NT2/D1 (cell line): ENCODE results near the gene MPV17L2.

Source experiments
- DNase-seq: peaks from one replicate; pipeline ENCODE4 v3.0.0-alpha.2; 2011; ENCODE audit warnings: low read depth, low spot score
- H3K27me3 ChIP-seq: 2 replicates; pipeline ENCODE4 v1.6.0; 2011; ENCODE audit warnings: mild to moderate bottlenecking; ENCODE audit not compliant: insufficient read length, insufficient read depth
- H3K36me3 ChIP-seq: 2 replicates; pipeline ENCODE4 v1.6.1; 2011; ENCODE audit warnings: mild to moderate bottlenecking, low read length, mixed read lengths; ENCODE audit not compliant: insufficient read depth, insufficient read length
- H3K4me1 ChIP-seq: 2 replicates; pipeline ENCODE4 v1.5.1; 2011; ENCODE audit not compliant: insufficient read depth, insufficient read length
- H3K4me3 ChIP-seq: 2 replicates; pipeline ENCODE4 v1.5.1; 2011; ENCODE audit warnings: low read depth; ENCODE audit not compliant: insufficient read length
- H3K9ac ChIP-seq: 2 replicates; pipeline ENCODE4 v1.6.0; 2011; ENCODE audit warnings: low read depth; ENCODE audit not compliant: insufficient read length
- H3K9me3 ChIP-seq: 2 replicates; pipeline ENCODE4 v1.5.1; 2011; ENCODE audit warnings: mild to moderate bottlenecking, low read length; ENCODE audit not compliant: insufficient read depth
- SUZ12 ChIP-seq: IDR thresholded peaks from 2 replicates; pipeline ENCODE4 v1.6.1; 2011; ENCODE audit not compliant: insufficient read length, insufficient read depth; ENCODE audit errors: extremely low read depth
- YY1 ChIP-seq: IDR thresholded peaks from 2 replicates; pipeline ENCODE4 v1.6.1; 2011; ENCODE audit not compliant: insufficient read length, insufficient read depth
- ZNF274 ChIP-seq: IDR thresholded peaks from 2 replicates; pipeline ENCODE4 v1.6.1; 2011; ENCODE audit warnings: mild to moderate bottlenecking, low read depth, low read length

Gene MPV17L2

DNA sequence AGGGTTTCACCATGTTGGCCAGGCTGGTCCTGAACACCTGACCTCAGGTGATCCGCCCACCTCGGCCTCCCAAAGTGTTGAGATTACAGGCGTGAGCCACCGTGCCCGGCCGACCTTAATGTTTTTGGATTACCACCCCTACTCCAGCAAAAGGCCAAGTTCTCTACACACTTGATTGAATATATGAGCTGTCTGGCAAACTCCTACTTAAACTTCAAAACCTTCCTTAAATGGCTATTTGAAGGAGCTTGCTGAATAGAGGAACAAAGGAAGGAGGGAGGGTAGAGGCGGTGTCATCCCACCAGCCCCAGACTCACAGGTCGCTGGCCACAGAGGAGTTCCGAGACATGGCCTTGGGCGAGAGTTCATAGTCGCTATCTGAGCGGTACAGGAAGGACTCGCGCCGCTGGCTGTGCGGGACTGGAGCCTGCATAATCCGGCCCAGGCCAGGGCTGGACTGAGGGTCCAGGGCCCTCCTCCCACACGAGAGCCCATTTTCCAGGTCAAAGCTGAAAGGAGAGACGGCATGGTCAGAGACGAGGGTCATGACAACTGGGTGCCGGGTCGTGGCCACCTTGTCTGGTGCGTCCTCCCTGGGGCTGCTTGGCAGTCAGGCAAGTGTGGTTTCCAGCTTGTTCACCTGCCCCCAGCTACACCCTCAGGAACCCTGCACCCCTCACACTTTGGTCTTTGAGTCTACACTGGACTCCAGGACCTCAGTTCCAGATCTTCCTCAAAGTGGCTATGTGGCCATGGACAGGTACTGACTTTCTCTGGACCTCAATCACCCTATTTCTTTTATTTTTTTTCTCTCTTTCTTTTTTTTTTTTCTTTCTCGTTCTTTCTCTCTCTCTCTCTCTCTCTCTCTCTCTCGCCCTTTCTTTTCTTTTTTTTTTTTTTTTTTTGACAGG lies 29.1 kb downstream of the MPV17L2 start:
- no peak overlapping the region for H3K4me3 ChIP-seq
- TF ChIP-seq ZNF274 (no peak), SUZ12 (no peak), YY1 (no peak)

DNA sequence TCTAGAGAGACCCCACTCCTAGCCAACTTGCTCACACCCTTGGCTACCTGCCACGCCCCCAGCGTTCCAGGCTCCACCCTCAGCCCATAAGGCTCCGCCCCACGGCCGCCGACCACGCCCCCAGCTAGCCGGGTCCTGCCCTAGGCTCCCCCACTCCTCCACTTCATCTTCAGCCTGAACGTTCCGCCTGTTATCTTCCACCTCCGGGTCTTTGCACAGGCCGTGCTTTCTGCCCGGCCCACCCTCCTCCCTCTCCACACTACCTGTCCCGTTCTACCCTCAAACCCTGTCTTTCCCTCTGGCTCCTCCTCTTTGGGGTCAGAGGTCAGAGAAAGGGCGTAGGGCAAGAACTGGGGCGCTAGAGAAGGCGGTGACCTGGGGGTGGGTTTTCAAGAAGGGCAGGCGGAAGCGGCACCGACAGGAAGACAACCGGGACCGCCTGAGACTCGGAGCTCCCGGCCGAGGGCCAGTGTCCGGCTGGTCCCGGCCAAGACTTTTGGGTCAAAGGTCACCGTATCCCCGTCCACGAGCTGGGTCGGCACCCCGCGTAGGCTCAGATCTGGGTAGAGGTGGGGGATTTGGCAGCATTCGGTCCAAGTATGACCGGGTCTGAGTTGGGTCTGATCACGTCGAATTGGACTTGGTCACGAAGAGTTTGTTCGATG lies 31.0 kb downstream of the MPV17L2 start:
- DNase-seq = peak; percentile 78
- H3K9ac ChIP-seq = peak overlapping the region; percentile 98
- peaks cover 22% of the 10 kb centered on the region for H3K4me1 ChIP-seq
- H3K4me3 ChIP-seq = peak overlapping the region; percentile 95
- no peak for TF ChIP-seq ZNF274
- no peak for TF ChIP-seq YY1
- no peak for TF ChIP-seq SUZ12
- no peaks in the 10 kb centered on the region for H3K9me3 ChIP-seq
- peaks cover 38% of the 10 kb centered on the region for H3K27me3 ChIP-seq
- H3K36me3 ChIP-seq = no peaks in the 10 kb centered on the region

More for the DNA sequence above, 29.1 kb downstream of the MPV17L2 start:
- H3K9me3 ChIP-seq = no peaks in the 10 kb centered on the region
- H3K27me3 ChIP-seq = peaks cover 30% of the 10 kb centered on the region
- no peak overlapping the region for H3K9ac ChIP-seq
- peaks cover 20% of the 10 kb centered on the region for H3K4me1 ChIP-seq
- H3K36me3 ChIP-seq = no peaks in the 10 kb centered on the region
- no peak for DNase-seq

DNA sequence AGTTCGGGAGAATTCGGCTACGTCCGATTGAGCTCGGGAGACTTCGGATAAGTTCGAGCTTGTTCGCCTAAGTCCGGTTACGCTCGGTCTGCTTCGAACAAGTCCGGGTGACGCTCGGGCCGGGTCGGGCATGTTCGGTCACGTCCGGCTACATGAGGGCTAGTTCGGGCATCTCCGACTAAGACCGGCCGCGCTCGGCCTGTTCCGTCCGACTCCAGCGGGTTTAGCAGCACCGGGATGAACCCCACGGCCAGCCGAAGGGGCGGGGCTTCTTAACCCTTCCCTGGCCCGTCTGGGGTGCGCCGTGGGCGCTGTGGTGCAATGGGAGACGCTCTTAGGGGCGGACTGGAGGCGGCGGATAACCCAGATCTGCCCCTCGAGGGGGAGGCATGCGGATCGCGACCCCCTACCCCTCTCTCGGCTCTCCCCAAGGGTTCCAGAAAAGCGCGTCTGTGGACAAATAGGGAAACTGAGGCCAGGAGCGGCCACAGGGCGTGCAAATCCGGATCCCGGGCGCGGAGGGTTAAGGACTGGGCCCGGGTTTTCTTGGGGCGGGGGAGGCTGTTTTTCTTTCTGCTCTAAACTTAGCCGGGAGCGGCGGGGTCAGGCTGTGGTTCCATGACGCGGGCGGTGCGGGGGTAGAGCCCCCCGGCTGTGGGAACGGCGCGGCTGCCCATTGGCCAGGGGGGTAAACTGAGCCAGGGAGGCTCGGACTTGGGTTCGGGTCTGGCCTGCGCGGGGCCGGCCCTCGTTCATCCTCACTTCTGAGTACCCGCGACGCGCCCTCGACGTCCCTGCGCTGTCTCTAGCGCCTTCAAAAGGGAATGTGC lies 31.7 kb downstream of the MPV17L2 start:
- TF ChIP-seq SUZ12 = no peak
- TF ChIP-seq YY1 = no peak
- TF ChIP-seq ZNF274 = no peak
- Histone ChIP-seq H3K36me3 (no peaks in the 10 kb centered on the region), H3K27me3 (peaks cover 38% of the 10 kb centered on the region), H3K9ac (peak overlapping the region; percentile 98), H3K4me1 (peaks cover 20% of the 10 kb centered on the region), H3K4me3 (peak overlapping the region; percentile 95), H3K9me3 (no peaks in the 10 kb centered on the region)
- peak; percentile 100 for DNase-seq

DNA sequence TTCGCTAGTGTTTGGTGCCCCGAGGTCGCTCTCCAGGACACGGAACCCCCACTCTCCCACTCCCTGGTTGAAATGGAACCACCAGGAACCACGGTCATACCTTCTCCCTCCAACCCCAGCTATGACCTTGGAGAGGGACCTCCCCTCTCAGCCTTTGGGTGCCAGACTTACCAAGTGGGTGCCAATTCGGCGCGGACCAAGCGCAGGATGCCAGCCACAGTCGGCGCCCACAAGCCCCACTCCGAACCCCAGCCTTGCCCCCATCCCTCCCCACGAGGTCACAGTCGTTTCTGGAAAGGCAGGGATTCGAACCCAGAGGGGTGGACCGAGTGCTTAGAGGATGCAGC lies 32.3 kb downstream of the MPV17L2 start:
- peak overlapping the region; percentile 90 for H3K9ac ChIP-seq

DNA sequence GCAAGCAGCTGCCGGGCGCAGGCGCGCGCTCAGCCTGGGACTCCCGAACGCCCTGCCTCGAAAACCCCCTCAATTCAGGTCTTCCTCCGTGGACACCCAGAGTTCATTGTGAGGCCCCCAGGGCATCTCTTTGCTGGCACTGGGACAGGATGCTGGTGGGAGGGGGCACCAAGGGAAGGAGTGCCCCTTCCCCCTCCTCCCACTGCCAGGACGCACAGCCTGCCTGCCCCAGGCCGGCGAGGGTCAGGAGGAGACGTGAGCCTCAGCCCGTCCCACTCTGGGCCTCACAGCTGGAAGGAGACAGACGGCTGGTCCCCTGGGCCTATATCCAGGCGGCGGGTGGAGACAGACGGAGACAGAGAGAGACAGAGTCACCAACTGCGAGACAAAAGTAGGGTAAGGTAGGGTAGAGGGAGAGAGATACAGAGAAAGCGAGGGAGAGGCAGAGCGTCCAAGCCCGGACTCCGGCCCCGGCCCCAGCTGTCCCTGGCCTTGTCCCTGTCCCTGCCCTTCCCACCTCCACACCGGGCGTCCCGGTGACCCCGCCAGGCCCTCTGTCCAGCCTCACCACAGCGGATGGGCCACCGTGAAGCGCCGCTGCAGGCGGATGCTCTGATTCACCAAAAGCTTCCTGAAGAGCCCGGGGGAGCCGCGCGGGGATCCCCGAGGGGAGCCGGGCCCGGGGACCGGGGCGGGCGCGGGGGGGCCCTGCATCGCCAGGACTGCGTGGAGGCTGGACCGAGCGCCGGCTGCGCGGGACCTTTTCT lies 32.9 kb downstream of the MPV17L2 start, which contains the start of gene PDE4C:
TSS of gene PDE4C (minus strand) at position 737 of the 767 bp plus-strand sequence. CDS start at position 714, 23 bp downstream.
- H3K27me3 ChIP-seq = peaks cover 38% of the 10 kb centered on the region
- H3K4me1 ChIP-seq = peaks cover 14% of the 10 kb centered on the region
- TF ChIP-seq ZNF274 (no peak), SUZ12 (no peak), YY1 (no peak)
- no peaks in the 10 kb centered on the region for H3K9me3 ChIP-seq
- peak within 1 kb of the TSS; percentile 90 for H3K9ac ChIP-seq
- no peak for DNase-seq
- no peaks in the 10 kb centered on the region for H3K36me3 ChIP-seq
- peak within 1 kb of the TSS; percentile 95 for H3K4me3 ChIP-seq

More for the DNA sequence above, 32.3 kb downstream of the MPV17L2 start:
- DNase-seq = no peak
- TF ChIP-seq SUZ12 = no peak
- TF ChIP-seq YY1 = no peak
- no peak for TF ChIP-seq ZNF274
- Histone ChIP-seq H3K4me1 (peaks cover 15% of the 10 kb centered on the region), H3K36me3 (no peaks in the 10 kb centered on the region), H3K27me3 (peaks cover 38% of the 10 kb centered on the region), H3K9me3 (no peaks in the 10 kb centered on the region), H3K4me3 (peak overlapping the region; percentile 95)
